PC-9 (cell line): Measurements from ENCODE around the gene DOCK11. TPM values are rescaled to one million over a fixed set of nuclear protein-coding genes. Genes with fewer than 3 reads are reported as not detected.

Experiments
- BruUV-seq: library from RNA; stranded (reverse); fragments of 400-500 nt; replicated peaks from 2 replicates; lab custom pipeline; 2021; lab: Mats Ljungman, UMichigan
- CTCF ChIA-PET: fragments of 300-600 bp; sonication (Branson Sonifier 250); formaldehyde crosslinking; loops from one replicate; lab custom pipeline; 2022; ENCODE audit warnings: antibody characterized with exemption; lab: Charles Lee
- POLR2A ChIA-PET: fragments of 300-600 bp; sonication (Branson Sonifier 250); formaldehyde crosslinking; loops from one replicate; lab custom pipeline; 2022; ENCODE audit warnings: antibody characterized with exemption; ENCODE audit not compliant: unreplicated experiment; lab: Charles Lee
- DNase-seq, 2 experiments: peaks; one replicate each; pipeline versions ENCODE4 v3.0.0 to v3.0.0-alpha.2; 2015 to 2022; ENCODE audit warnings: mixed read lengths in 1 of 2
- H2AFZ ChIP-seq: fragments of 200-600 bp; sonication (generic); 2 replicates; pipeline ENCODE4 v1.8.1; 2017; ENCODE audit warnings: antibody characterized with exemption
- H3F3A ChIP-seq: fragments of 200-600 bp; sonication (generic); 2 replicates; pipeline ENCODE4 v1.8.1; 2017; ENCODE audit warnings: antibody characterized with exemption, mild to moderate bottlenecking, low read depth; ENCODE audit not compliant: insufficient read depth
- H3K27ac ChIP-seq: fragments of 200-600 bp; sonication (generic); 2 replicates; pipeline ENCODE4 v1.6.1; 2016; ENCODE audit warnings: mixed run types
- H3K27me3 ChIP-seq: fragments of 200-600 bp; sonication (generic); 2 replicates; pipeline ENCODE4 v1.6.1; 2016; ENCODE audit warnings: low read depth, mixed run types; ENCODE audit not compliant: insufficient read depth
- H3K36me3 ChIP-seq: fragments of 200-600 bp; sonication (generic); 2 replicates; pipeline ENCODE4 v1.6.1; 2016; ENCODE audit warnings: low read depth, mixed run types
- H3K4me1 ChIP-seq: fragments of 200-600 bp; sonication (generic); replicated peaks from 2 replicates; pipeline ENCODE4 v1.6.1; 2016; ENCODE audit warnings: mixed run types; ENCODE audit not compliant: insufficient read depth
- H3K4me2 ChIP-seq: fragments of 200-600 bp; sonication (generic); 2 replicates; pipeline ENCODE4 v1.6.1; 2017; ENCODE audit warnings: mixed run types
- H3K4me3 ChIP-seq: fragments of 200-600 bp; sonication (generic); 2 replicates; pipeline ENCODE4 v1.6.1; 2016; ENCODE audit warnings: mixed run types
- H3K79me2 ChIP-seq: fragments of 200-600 bp; sonication (generic); 2 replicates; pipeline ENCODE4 v1.6.1; 2017; ENCODE audit warnings: low read depth, mixed run types
- H3K9me2 ChIP-seq: fragments of 200-600 bp; sonication (generic); 2 replicates; pipeline ENCODE4 v1.8.1; 2017; ENCODE audit warnings: mild to moderate bottlenecking; ENCODE audit not compliant: insufficient read depth
- H3K9me3 ChIP-seq: fragments of 200-600 bp; sonication (generic); 2 replicates; pipeline ENCODE4 v1.8.1; 2016; ENCODE audit warnings: low read depth; ENCODE audit not compliant: insufficient read depth
- H4K20me1 ChIP-seq: fragments of 200-600 bp; sonication (generic); 2 replicates; pipeline ENCODE4 v1.8.1; 2017; ENCODE audit not compliant: insufficient read depth
- EZH2 ChIP-seq: fragments of 200-600 bp; sonication (generic); IDR thresholded peaks from 2 replicates; pipeline ENCODE4 v1.8.0; 2017; ENCODE audit warnings: antibody characterized with exemption, low read depth
- intact Hi-C: fragments of 100-400 bp; cut with micrococcal nuclease; formaldehyde crosslinking; loops from one replicate; pipeline ENCODE4 v1.10.0; 2022; ENCODE audit not compliant: unreplicated experiment
- total RNA-seq: library from RNA; stranded (reverse); gene quantifications from 2 replicates; pipeline ENCODE4 v1.2.3, GENCODE V29; 2021
- TF ChIP-seq, protein P1 (sequence below): fragments of 200-600 bp; sonication (generic); conservative IDR thresholded peaks from 2 replicates; pipeline ENCODE4 v1.6.1; 2017; ENCODE audit warnings: mixed run types, antibody characterized with exemption, mild to moderate bottlenecking, moderate library complexity

Gene DOCK11
- total RNA-seq, 1 experiment from 2014 or later: 9.0 TPM

DNA sequence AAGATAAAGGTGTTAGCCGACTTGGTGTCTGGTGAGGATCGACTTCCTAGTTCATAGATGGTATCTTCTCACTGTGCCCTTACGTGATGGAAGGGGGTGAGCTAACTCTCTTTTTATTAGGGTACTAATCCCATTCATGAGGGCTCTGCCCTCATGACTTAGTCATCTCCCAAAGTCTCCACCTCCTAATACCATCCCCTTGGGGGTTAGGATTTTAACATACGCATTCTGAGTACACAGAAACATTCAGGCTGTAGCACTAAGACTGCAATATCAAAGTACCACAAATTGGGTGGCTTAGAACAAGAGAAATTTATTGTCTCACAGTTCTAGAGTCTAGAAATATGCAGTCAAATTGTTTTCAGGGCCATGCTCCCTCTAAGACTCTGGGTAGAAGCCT lies 173.8 kb downstream of the DOCK11 start:
- no TSS peak for BruUV-seq
- Histone ChIP-seq H3K9me3 (no peaks in the 10 kb centered on the region), H3K36me3 (no peaks in the 10 kb centered on the region), H3K27ac (no peak overlapping the region), H3K27me3 (no peaks in the 10 kb centered on the region), H3F3A (peaks cover 7% of the 10 kb centered on the region; the same call in 1 of the 2 replicates), H3K4me2 (no peak overlapping the region), H3K9me2 (no peaks in the 10 kb centered on the region), H3K79me2 (no peaks in the 10 kb centered on the region), H3K4me1 (peaks cover 14% of the 10 kb centered on the region), H3K4me3 (no peak overlapping the region), H2AFZ (no peak overlapping the region), H4K20me1 (no peaks in the 10 kb centered on the region)
- ChIA-PET POLR2A (no interaction called here), CTCF (no interaction called here)
- DNase-seq: no peak
- no peak for TF ChIP-seq EZH2
- TF ChIP-seq, protein P1, sequence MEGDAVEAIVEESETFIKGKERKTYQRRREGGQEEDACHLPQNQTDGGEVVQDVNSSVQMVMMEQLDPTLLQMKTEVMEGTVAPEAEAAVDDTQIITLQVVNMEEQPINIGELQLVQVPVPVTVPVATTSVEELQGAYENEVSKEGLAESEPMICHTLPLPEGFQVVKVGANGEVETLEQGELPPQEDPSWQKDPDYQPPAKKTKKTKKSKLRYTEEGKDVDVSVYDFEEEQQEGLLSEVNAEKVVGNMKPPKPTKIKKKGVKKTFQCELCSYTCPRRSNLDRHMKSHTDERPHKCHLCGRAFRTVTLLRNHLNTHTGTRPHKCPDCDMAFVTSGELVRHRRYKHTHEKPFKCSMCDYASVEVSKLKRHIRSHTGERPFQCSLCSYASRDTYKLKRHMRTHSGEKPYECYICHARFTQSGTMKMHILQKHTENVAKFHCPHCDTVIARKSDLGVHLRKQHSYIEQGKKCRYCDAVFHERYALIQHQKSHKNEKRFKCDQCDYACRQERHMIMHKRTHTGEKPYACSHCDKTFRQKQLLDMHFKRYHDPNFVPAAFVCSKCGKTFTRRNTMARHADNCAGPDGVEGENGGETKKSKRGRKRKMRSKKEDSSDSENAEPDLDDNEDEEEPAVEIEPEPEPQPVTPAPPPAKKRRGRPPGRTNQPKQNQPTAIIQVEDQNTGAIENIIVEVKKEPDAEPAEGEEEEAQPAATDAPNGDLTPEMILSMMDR: no peak
- intact Hi-C loops: no loop called here

- Histone ChIP-seq H4K20me1 (no peaks in the 10 kb centered on the region), H2AFZ (no peak overlapping the region), H3K27me3 (no peaks in the 10 kb centered on the region), H3K9me2 (no peaks in the 10 kb centered on the region), H3K4me2 (no peak overlapping the region), H3K79me2 (no peaks in the 10 kb centered on the region), H3K9me3 (no peaks in the 10 kb centered on the region), H3K4me1 (no peaks in the 10 kb centered on the region), H3F3A (no peaks in the 10 kb centered on the region), H3K4me3 (no peak overlapping the region), H3K27ac (no peak overlapping the region), H3K36me3 (no peaks in the 10 kb centered on the region)
- no TSS peak for BruUV-seq
- ChIA-PET POLR2A (interaction anchor here (0.6 kb wide), 1 partner anchor 742 kb away, joined by 5 read pairs; no protein-coding TSS in a partner anchor), CTCF (interaction anchor here (0.6 kb wide), 1 partner anchor 129 kb away, joined by 4 read pairs; no protein-coding TSS in a partner anchor)
- no peak for DNase-seq
- TF ChIP-seq, protein P1: no peak
- no peak for TF ChIP-seq EZH2
- intact Hi-C loops: no loop called here
These were observed 179.8 kb downstream of the DOCK11 start for GRCh38 chrX:118675326-118675965.

- Histone ChIP-seq H3F3A (no peaks in the 10 kb centered on the region), H3K4me1 (no peaks in the 10 kb centered on the region), H3K4me2 (no peak overlapping the region), H3K27ac (no peak overlapping the region), H3K79me2 (no peaks in the 10 kb centered on the region), H3K9me2 (no peaks in the 10 kb centered on the region), H2AFZ (no peak overlapping the region), H4K20me1 (no peaks in the 10 kb centered on the region), H3K4me3 (no peak overlapping the region), H3K36me3 (no peaks in the 10 kb centered on the region), H3K9me3 (no peaks in the 10 kb centered on the region), H3K27me3 (no peaks in the 10 kb centered on the region)
- POLR2A ChIA-PET: no interaction called here
- DNase-seq: no peak
- no peak for TF ChIP-seq EZH2
- TF ChIP-seq, protein P1: no peak
- BruUV-seq: no TSS peak
- CTCF ChIA-PET: interaction anchor here (0.6 kb wide), 1 partner anchor 129 kb away, joined by 4 read pairs; no protein-coding TSS in a partner anchor
- intact Hi-C loops: no loop called here
These were observed 180.3 kb downstream of the DOCK11 start for GRCh38 chrX:118675966-118676349.
